HG02970 (cell line): ENCODE data around the gene EEF1G.
A peak's percentile ranks its signal among the peaks of the same experiment; 100 is the strongest.
"Not testable (repeated sequence)": the region's sequence is repeated elsewhere in the genome, so short reads cannot be mapped to it uniquely, and the experiment has no call there.

Experiments used
- ATAC-seq: cut with Tn5 transposase; IDR thresholded peaks from one replicate; pipeline ENCODE4 v1.9.1; 2021; ENCODE audit warnings: mild to moderate bottlenecking, moderate library complexity, moderate number of reproducible peaks; ENCODE audit not compliant: unreplicated experiment, low FRiP score

The EEF1G gene, protein sequence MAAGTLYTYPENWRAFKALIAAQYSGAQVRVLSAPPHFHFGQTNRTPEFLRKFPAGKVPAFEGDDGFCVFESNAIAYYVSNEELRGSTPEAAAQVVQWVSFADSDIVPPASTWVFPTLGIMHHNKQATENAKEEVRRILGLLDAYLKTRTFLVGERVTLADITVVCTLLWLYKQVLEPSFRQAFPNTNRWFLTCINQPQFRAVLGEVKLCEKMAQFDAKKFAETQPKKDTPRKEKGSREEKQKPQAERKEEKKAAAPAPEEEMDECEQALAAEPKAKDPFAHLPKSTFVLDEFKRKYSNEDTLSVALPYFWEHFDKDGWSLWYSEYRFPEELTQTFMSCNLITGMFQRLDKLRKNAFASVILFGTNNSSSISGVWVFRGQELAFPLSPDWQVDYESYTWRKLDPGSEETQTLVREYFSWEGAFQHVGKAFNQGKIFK

DNA sequence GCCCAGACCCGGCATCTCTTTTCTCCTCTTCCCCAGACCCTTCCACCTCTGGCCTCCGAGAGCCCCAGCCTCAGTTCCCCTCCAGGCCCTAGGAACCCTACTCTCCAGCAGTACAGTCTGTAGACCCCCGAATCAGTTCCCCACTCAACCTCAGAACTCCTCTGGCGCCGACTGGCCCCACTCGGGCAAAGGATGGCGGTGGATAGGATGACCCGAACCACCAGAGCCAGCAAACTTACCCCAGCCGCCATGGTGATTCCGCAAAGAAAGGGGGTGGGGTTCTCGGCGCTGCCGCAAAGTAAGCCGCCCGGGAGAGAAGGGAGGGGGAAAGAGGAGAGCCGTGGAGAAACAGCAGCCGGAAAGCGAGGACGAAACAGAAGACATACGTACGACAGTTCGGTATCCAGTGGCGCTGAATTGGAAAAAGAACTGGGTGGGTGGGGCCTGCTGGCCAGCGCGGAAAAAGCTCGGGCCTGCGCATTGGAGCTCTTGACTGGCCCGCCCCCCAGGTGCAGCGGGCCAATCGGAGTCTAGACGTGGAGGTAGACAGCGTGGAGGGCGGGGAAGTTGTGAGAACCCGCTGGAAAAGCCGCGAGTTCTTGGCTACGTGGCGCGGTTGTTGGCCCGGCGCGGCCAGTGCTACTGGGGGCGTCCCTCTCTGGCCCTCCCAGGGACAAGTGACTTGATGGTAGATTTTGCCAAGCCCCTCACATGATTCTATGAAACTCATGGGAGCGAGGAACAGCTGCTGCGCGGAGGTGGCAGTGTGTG, at the start of gene EEF1G:
EEF1G (minus strand) TSS at position 300 of the 771 bp plus-strand sequence; CDS start at position 251, 49 bp downstream.
- peak; percentile 92 for ATAC-seq

DNA sequence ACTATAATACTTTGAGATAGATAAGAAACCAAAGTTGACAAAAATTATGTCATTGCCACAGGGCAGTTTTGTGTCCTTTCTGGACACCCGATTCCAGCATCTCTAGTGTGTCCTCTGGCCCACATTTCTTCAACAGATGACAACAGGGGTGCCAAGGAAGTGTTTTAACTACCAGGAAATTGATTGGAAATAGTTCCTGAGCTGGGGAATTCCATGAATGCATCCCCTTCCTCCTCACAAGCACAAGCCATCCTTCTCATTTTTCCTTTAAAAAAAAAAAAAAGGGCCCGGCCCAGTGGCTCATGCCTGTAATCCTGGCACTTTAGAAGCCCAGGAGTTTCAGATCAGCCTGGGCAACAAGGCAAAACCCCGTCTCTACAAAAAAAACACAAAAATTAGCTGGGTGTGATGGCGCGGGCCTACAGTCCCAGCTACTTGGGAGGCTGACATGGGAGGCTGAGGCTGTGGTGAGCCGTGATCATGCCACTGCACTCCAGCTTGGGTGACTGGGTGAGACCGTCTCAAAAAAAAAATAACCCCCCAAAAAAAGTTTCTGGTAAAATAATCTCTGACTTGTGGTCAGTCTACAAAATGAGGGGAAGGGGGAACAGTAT, 48.9 kb upstream of the EEF1G start:
- no peak for ATAC-seq

- peak; percentile 93 for ATAC-seq
Measured at GRCh38 chr11:62621567-62622470, 48.1 kb upstream of the EEF1G start, which contains the start of gene B3GAT3. B3GAT3 (minus strand) TSS chr11:62621986; CDS start chr11:62621947, 39 bp downstream.

- ATAC-seq, result no peak
Measured at GRCh38 chr11:62621027-62621566, 47.4 kb upstream of the EEF1G start.

DNA sequence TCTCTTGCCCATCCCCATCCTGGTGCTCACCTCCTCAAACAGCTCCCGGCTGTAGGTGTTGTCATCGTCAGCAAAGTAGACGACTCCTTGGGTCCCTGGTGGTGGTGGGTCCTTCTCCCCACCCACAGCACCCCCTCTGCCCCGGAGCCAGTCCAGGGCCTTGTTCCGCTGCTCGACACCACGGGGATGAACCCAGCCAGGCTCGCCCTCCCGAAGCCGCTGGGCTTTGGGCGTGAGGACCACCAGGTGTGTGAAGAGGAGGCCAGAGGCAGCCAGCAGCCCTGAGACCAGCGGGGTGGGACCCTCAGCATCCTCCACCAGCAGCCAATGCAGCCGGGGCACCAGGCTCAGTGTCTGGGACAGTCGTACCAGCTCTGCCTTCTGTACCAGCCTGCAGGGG, 43.3 kb upstream of the EEF1G start:
- not testable (repeated sequence) for ATAC-seq

GRCh38 chr11:62615521-62615920, 41.8 kb upstream of the EEF1G start:
- no peak for ATAC-seq

DNA sequence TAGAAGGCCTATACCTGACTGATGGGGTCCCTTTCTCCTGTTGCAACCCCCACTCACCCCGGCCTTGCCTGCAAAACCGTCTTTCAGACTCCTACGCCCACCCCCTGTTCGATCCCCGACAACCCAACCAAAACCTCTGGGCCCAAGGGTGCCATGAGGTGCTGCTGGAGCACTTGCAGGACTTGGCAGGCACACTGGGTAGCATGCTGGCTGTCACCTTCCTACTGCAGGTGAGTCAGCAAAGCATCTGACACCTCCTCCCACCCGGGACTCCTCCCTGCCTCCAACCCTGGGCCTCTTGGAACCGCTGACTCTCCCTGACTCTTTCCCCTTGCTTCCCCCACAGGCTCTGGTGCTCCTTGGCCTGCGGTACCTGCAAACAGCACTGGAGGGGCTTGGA, 40.6 kb upstream of the EEF1G start:
- no peak for ATAC-seq

- no peak for ATAC-seq
Measured at GRCh38 chr11:62613291-62613778, 39.6 kb upstream of the EEF1G start.

DNA sequence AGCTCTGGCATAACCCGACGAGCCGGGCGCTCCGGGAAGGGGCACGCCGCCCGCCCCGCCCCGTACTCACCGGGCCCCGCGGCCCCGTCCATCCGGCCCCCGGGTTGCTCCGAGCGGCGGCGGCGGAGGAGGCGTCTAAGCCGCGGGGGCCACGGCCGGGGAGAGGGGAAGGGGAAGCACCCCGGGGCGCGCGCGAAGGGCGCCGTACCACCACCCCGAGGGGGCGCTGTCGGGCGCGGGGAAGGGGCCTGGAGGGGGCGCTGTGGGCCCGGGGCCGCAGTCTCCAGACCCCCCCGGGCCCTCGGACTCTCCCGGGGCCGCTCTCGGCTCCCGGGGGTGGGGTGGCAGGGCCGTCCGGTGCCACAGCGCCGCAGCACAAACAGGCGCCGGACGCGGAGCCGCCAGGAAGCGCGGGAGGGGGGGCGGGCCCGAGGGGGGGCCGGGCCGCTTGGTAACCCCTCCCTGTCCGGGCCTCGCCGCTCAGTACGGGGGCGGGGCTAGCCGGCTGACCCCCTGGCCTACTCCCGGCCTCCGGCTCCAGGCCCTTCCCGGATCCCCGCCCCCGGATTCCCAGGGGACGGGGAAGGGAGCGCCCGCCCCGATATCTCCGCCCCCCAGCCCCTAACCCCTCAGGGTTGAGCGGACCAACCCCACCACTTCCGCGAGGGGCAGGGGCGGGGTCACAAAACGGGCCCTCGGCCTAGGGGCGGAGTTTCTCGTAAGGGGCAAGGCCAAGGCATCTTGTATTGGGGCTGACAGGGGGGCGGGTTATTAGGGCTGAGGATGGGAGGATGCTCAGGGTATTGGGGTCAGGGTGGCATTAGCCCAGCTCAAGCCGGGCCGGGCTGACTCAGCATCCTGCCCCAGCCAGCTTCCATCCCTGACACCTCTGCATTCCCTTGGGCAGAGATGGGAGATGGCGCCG, 38.9 kb upstream of the EEF1G start, which contains the start of the genes EML3 and ROM1:
EML3 (minus strand) TSS at position 410 of the 925 bp plus-strand sequence; CDS start at position 92, 318 bp downstream.
ROM1 (plus strand) TSS at position 892 of the 925 bp plus-strand sequence; CDS start at position 917, 25 bp downstream.
- ATAC-seq, result peak; percentile 61

GRCh38 chr11:62611705-62612365, 38.1 kb upstream of the EEF1G start:
- ATAC-seq, result peak; percentile 10

DNA sequence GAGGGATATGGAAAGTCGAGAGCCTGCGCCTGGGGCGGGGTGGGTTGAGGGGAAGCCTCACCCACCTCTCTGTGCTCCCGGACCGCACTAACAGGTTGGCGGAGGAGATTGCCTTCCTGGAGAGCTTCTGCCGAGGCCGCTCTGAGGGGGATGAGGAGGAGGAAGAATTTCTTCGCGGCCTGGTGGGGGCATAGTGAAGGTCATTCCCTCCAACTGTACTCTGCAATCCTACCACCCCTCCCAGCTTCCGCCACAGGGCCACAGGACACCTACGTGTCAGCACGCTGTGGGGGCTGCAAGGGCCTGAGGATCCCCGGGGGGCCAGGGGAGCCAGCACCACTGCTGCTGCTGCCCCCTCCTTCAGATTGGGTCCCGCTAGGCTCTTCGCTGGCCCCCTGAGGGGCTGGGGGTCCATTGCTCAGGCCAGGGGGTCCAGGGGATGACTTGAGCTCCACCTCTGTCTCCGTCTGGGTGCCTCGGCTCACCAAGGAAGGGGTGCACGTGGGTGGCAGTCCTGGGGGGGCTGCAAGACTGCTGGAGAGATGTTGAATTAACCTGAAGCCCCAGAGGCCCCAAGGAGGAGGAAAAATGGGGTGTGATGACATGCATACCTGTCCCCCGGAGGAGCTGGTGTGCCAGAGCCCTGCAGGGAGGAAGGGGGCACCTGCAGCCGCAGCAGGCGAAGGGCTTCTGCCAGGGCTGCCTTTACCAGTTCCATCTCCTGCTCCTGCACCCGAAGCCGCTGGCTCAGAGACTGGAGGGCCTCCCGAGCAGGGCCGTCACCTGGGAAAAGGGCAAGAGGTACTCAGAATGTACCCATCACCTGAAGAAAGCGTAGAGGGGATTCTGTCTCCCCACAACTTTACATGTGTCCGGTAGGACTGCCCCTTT, 37.4 kb upstream of the EEF1G start:
- no peak for ATAC-seq

DNA sequence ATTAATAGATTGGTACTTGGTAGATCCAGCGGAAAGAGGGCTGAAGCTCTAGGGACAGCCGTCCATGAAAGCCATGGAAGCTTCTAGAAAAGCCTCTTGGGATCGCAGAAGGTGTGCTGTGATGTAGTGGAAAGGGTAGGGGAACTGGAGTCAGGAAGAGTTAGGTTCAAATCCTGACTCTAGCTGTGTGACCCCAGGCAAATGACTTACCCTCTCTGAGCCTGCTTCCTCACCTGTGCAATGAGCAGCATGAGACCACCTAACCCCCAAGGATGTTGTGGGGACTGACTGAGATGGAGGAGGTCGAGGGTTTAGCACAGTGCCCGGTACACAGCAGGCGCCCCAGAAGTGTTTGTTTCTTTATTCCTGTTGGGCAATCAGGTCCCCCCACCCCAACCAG, 36.7 kb upstream of the EEF1G start:
- no peak for ATAC-seq

DNA sequence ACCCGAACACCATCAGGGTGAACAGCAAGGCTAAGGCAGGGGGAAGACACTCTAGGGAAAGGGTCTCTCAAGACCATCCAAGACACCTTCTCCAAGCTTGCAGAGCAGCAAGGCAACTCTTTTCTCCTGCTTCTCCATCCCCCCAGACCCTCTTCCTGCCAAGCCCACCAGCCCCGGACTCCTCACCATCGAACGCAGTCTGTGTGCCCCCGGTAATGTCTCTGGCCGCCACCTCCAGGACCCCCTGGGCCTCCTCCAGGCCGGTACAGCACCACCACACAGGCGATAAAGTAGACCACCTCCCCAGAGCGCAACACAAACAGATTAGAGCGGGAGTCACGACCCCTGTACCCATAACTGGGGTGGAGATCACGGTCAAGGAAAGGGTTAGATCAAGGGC, 35.1 kb upstream of the EEF1G start:
- no peak for ATAC-seq

DNA sequence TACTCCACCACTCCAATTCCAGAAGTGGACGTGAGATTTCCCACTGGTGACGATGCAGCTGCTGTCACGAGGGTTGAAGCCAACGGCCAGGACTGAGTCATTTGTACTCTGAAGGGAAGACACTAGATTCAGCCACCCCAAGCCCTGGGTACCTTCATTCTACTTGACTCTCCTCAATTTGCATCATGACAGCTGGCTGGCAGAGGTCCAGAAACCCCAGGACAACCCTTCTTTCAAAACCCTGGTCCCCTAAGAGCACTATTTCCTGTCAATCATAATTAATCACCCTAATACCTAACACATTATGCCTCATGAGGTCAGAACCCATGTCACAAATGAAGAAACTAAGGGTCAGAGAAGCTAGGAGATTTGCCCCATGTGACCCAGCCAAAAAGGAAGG, 34.0 kb upstream of the EEF1G start:
- ATAC-seq, result no peak

DNA sequence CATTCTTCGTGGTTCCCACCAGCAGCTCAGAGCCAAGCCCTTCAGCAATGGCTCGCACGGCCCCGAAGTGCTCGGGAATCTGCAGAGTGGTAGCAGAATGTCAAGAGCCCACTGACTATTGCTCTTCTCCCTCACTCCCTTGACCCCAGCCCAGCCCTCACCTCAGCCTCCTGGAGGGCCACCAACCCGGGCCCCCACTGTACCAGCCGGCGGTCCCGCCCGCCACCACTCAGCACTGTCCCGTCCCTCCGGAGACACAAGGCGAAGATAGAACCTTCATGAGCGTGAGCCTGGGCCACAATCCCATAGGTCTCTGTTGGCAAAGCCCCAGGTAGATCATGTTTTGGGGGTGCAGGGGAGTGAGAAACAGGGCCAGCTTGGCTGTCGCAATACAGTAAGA, 32.2 kb upstream of the EEF1G start:
- no peak for ATAC-seq

DNA sequence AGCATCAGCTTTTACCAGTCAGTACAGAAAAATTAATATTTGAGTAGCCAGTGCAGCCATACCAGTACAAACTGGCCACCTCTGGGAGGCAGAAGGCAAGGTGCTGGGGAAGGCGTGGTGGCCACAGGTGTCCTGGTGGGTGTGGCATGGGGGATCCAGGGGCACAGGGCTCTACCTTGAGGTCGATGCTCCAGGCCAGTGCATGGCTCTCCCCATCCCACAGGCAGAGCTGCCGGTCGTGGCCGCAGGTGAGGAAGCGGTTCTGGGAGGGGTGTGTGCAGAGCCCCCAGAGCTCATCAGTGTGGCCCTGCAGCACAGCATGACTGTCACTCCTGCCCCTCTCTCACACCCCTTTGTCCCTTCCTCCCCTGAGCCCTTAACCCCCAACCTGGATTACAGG, 31.8 kb upstream of the EEF1G start:
- no peak for ATAC-seq
